Dendritic cell treated with granulocyte-macrophage colony-stimulating factor and Interleukin-4, amounts not matched to agents 40 ng/mL and 50 ng/mL, for 4 days (primary cell): ENCODE measurements around the gene CMTM5.
"Not testable (repeated sequence)": the region's sequence is repeated elsewhere in the genome, so short reads cannot be mapped to it uniquely, and the experiment has no call there.

Source experiments
- H3K27ac Mint-ChIP-seq: one replicate; pipeline ENCODE4 v1.8.0; 2022; ENCODE audit warnings: mild to moderate bottlenecking, mixed read lengths
- H3K27me3 Mint-ChIP-seq: one replicate; pipeline ENCODE4 v1.8.0; 2022; ENCODE audit warnings: mild to moderate bottlenecking, mixed read lengths
- H3K36me3 Mint-ChIP-seq: one replicate; pipeline ENCODE4 v1.8.0; 2022; ENCODE audit warnings: low read depth, mixed read lengths
- H3K4me1 Mint-ChIP-seq: one replicate; pipeline ENCODE4 v1.8.0; 2022; ENCODE audit warnings: low read depth, mixed read lengths
- H3K4me3 Mint-ChIP-seq: one replicate; pipeline ENCODE4 v1.8.0; 2022; ENCODE audit warnings: mild to moderate bottlenecking, moderate library complexity, mixed read lengths
- H3K9me3 Mint-ChIP-seq: one replicate; pipeline ENCODE4 v1.8.0; 2022; ENCODE audit warnings: mixed read lengths
- intact Hi-C: fragments of 100-400 bp; cut with micrococcal nuclease; formaldehyde crosslinking; loops from one replicate; pipeline ENCODE4 v1.15.0; 2022

CMTM5 gene

GRCh38 chr14:23388996-23389395 is 12.2 kb downstream of the CMTM5 start:
- peaks cover 6% of the 10 kb centered on the region for H3K27me3 Mint-ChIP-seq
- H3K27ac Mint-ChIP-seq, result no peak overlapping the region
- H3K4me1 Mint-ChIP-seq, result no peaks in the 10 kb centered on the region
- no peaks in the 10 kb centered on the region for H3K36me3 Mint-ChIP-seq
- no peak overlapping the region for H3K4me3 Mint-ChIP-seq
- no peaks in the 10 kb centered on the region for H3K9me3 Mint-ChIP-seq
- intact Hi-C loops, result no loop called here

GRCh38 chr14:23389396-23389795 is 12.6 kb downstream of the CMTM5 start:
- Mint-ChIP-seq H3K9me3 (no peaks in the 10 kb centered on the region), H3K4me3 (no peak overlapping the region)

GRCh38 chr14:23389871-23390270 is 13.0 kb downstream of the CMTM5 start:
- H3K4me1 Mint-ChIP-seq, H3K4me3 Mint-ChIP-seq, H3K36me3 Mint-ChIP-seq, H3K27ac Mint-ChIP-seq, H3K9me3 Mint-ChIP-seq, intact Hi-C loops, H3K27me3 Mint-ChIP-seq: not testable (repeated sequence)

More at GRCh38 chr14:23389396-23389795, 12.6 kb downstream of the CMTM5 start:
- Mint-ChIP-seq H3K27ac (no peak overlapping the region), H3K36me3 (no peaks in the 10 kb centered on the region), H3K4me1 (no peaks in the 10 kb centered on the region), H3K27me3 (peaks cover 6% of the 10 kb centered on the region)
- intact Hi-C loops, result no loop called here

- Mint-ChIP-seq H3K36me3 (no peaks in the 10 kb centered on the region), H3K4me1 (no peaks in the 10 kb centered on the region), H3K9me3 (no peaks in the 10 kb centered on the region), H3K27ac (no peak overlapping the region), H3K27me3 (peaks cover 6% of the 10 kb centered on the region), H3K4me3 (no peak overlapping the region)
- intact Hi-C loops, result no loop called here
Observed at GRCh38 chr14:23392613-23393012, 15.8 kb downstream of the CMTM5 start.

GRCh38 chr14:23396126-23396525 is 19.3 kb downstream of the CMTM5 start:
- H3K4me3 Mint-ChIP-seq, result no peak overlapping the region
- H3K27me3 Mint-ChIP-seq, result peaks cover 3% of the 10 kb centered on the region
- no peaks in the 10 kb centered on the region for H3K4me1 Mint-ChIP-seq
- no peaks in the 10 kb centered on the region for H3K36me3 Mint-ChIP-seq
- H3K27ac Mint-ChIP-seq, result no peak overlapping the region
- intact Hi-C loops, result no loop called here
- H3K9me3 Mint-ChIP-seq, result no peaks in the 10 kb centered on the region

- H3K27ac Mint-ChIP-seq, result no peak overlapping the region
- H3K36me3 Mint-ChIP-seq, result no peaks in the 10 kb centered on the region
- intact Hi-C loops, result no loop called here
- H3K4me3 Mint-ChIP-seq, result no peak overlapping the region
- peaks cover 3% of the 10 kb centered on the region for H3K27me3 Mint-ChIP-seq
- peaks cover 5% of the 10 kb centered on the region for H3K4me1 Mint-ChIP-seq
- no peaks in the 10 kb centered on the region for H3K9me3 Mint-ChIP-seq
Observed at GRCh38 chr14:23396781-23397407, 20.0 kb downstream of the CMTM5 start.

- no peaks in the 10 kb centered on the region for H3K9me3 Mint-ChIP-seq
- H3K36me3 Mint-ChIP-seq, result no peaks in the 10 kb centered on the region
- peaks cover 15% of the 10 kb centered on the region for H3K4me1 Mint-ChIP-seq
- H3K27me3 Mint-ChIP-seq, result peaks cover 2% of the 10 kb centered on the region
- intact Hi-C loops, result no loop called here
- H3K27ac Mint-ChIP-seq, result no peak overlapping the region
- H3K4me3 Mint-ChIP-seq, result no peak overlapping the region
Observed at GRCh38 chr14:23398348-23398747, 21.5 kb downstream of the CMTM5 start.

GRCh38 chr14:23399136-23399535 is 22.3 kb downstream of the CMTM5 start:
- Mint-ChIP-seq H3K27ac (no peak overlapping the region), H3K9me3 (no peaks in the 10 kb centered on the region), H3K4me1 (peaks cover 15% of the 10 kb centered on the region), H3K27me3 (no peaks in the 10 kb centered on the region), H3K4me3 (no peak overlapping the region), H3K36me3 (no peaks in the 10 kb centered on the region)
- intact Hi-C loops, result no loop called here

GRCh38 chr14:23399591-23399990 is 22.7 kb downstream of the CMTM5 start:
- Mint-ChIP-seq H3K9me3 (no peaks in the 10 kb centered on the region), H3K4me3 (no peak overlapping the region), H3K36me3 (no peaks in the 10 kb centered on the region), H3K27me3 (no peaks in the 10 kb centered on the region), H3K4me1 (peaks cover 15% of the 10 kb centered on the region), H3K27ac (no peak overlapping the region)
- intact Hi-C loops, result no loop called here

GRCh38 chr14:23400496-23401149 is 23.8 kb downstream of the CMTM5 start:
- intact Hi-C loops, H3K27me3 Mint-ChIP-seq, H3K4me3 Mint-ChIP-seq, H3K9me3 Mint-ChIP-seq, H3K36me3 Mint-ChIP-seq, H3K27ac Mint-ChIP-seq: not testable (repeated sequence)
- H3K4me1 Mint-ChIP-seq, result peaks cover 15% of the 10 kb centered on the region

- intact Hi-C loops, result no loop called here
- Mint-ChIP-seq H3K9me3 (no peaks in the 10 kb centered on the region), H3K4me3 (no peak overlapping the region), H3K27me3 (no peaks in the 10 kb centered on the region), H3K36me3 (no peaks in the 10 kb centered on the region), H3K27ac (no peak overlapping the region), H3K4me1 (peaks cover 15% of the 10 kb centered on the region)
Observed at GRCh38 chr14:23401291-23401690, 24.4 kb downstream of the CMTM5 start.

GRCh38 chr14:23402296-23403138 is 25.7 kb downstream of the CMTM5 start:
- H3K27me3 Mint-ChIP-seq, result no peaks in the 10 kb centered on the region
- H3K4me3 Mint-ChIP-seq, result no peak overlapping the region
- no peaks in the 10 kb centered on the region for H3K36me3 Mint-ChIP-seq
- peaks cover 15% of the 10 kb centered on the region for H3K4me1 Mint-ChIP-seq
- intact Hi-C loops, result no loop called here
- no peak overlapping the region for H3K27ac Mint-ChIP-seq
- H3K9me3 Mint-ChIP-seq, result no peaks in the 10 kb centered on the region

- no peaks in the 10 kb centered on the region for H3K27me3 Mint-ChIP-seq
- intact Hi-C loops, result no loop called here
- H3K4me3 Mint-ChIP-seq, result no peak overlapping the region
- no peaks in the 10 kb centered on the region for H3K9me3 Mint-ChIP-seq
- H3K27ac Mint-ChIP-seq, result no peak overlapping the region
- peaks cover 15% of the 10 kb centered on the region for H3K4me1 Mint-ChIP-seq
- no peaks in the 10 kb centered on the region for H3K36me3 Mint-ChIP-seq
Observed at GRCh38 chr14:23403139-23403438, 26.2 kb downstream of the CMTM5 start.

- H3K36me3 Mint-ChIP-seq, result no peaks in the 10 kb centered on the region
- H3K27ac Mint-ChIP-seq, result no peak overlapping the region
- no peak overlapping the region for H3K4me3 Mint-ChIP-seq
- peaks cover 15% of the 10 kb centered on the region for H3K4me1 Mint-ChIP-seq
- no peaks in the 10 kb centered on the region for H3K9me3 Mint-ChIP-seq
- peaks cover 1% of the 10 kb centered on the region for H3K27me3 Mint-ChIP-seq
- intact Hi-C loops, result no loop called here
Observed at GRCh38 chr14:23403908-23404307, 27.1 kb downstream of the CMTM5 start.
